HCT116 (cell line): ENCODE data around the gene CD248.

Source experiments
- CTCF ChIP-seq, 3 experiments: fragments of 200-600 bp in 1 of 3; sonication (generic) in 1 of 3; IDR thresholded peaks in 2 of 3; conservative IDR thresholded peaks in 1 of 3; 2 replicates each; pipeline ENCODE4 v1.5.1; 2012 to 2017; ENCODE audit warnings: low read depth in 2 of 3, low read length in 2 of 3, antibody characterized with exemption in 1 of 3, borderline replicate concordance in 1 of 3, control low read depth in 1 of 3, mild to moderate bottlenecking in 1 of 3, mixed read lengths in 1 of 3, mixed run types in 1 of 3, moderate library complexity in 1 of 3; ENCODE audit not compliant: insufficient read depth in 1 of 3
- POLR2A ChIP-seq: IDR thresholded peaks from 2 replicates; pipeline ENCODE4 v1.7.0; 2011; ENCODE audit warnings: borderline replicate concordance; ENCODE audit not compliant: insufficient read depth, insufficient read length; ENCODE audit errors: extremely low read depth
- POLR2AphosphoS5 ChIP-seq: IDR thresholded peaks from 2 replicates; pipeline ENCODE4 v1.6.1; 2011; ENCODE audit warnings: mild to moderate bottlenecking, low read depth, low read length, moderate library complexity

GRCh38 chr11:66282468-66283455 lies 34.1 kb downstream of the CD248 start:
- TF ChIP-seq POLR2AphosphoS5, result peak; percentile 55
- no peak for TF ChIP-seq POLR2A
- TF ChIP-seq CTCF (IDR thresholded peaks at IDR 0.05 in 2 of 3, conservative IDR thresholded peaks at IDR 0.05 in 1 of 3; ENCODE audit: borderline replicate concordance in 1 of 3, insufficient read depth in 1 of 3, low read depth in 2 of 3, low read length in 2 of 3), result peak in 2 of 3 experiments; percentile 88 to 96; a peak in 4 of 6 replicates
